ACC112 (cell line): ENCODE data around the gene TBL1XR1.
A peak's percentile ranks its signal among the peaks of the same experiment; 100 is the strongest.

Experiments used
- H2AFZ ChIP-seq: fragments of 200-600 bp; sonication (generic); one replicate; pipeline ENCODE4 v1.6.0; 2017; ENCODE audit warnings: antibody characterized with exemption, low read length; ENCODE audit not compliant: unreplicated experiment
- H3K27ac ChIP-seq: fragments of 200-600 bp; sonication (generic); 2 replicates; pipeline ENCODE4 v1.5.1; 2014; ENCODE audit warnings: low read depth, mild to moderate bottlenecking, antibody characterized with exemption, low read length, moderate library complexity
- H3K27me3 ChIP-seq: fragments of 200-600 bp; sonication (generic); 2 replicates; pipeline ENCODE4 v1.6.1; 2014; ENCODE audit warnings: mild to moderate bottlenecking, antibody characterized with exemption, low read length, moderate library complexity, mixed read lengths; ENCODE audit not compliant: insufficient read depth
- H3K36me3 ChIP-seq: fragments of 200-600 bp; sonication (generic); 2 replicates; pipeline ENCODE4 v1.6.1; 2016; ENCODE audit warnings: mild to moderate bottlenecking, antibody characterized with exemption, low read length, moderate library complexity, mixed read lengths; ENCODE audit not compliant: insufficient read depth
- H3K4me1 ChIP-seq: fragments of 200-600 bp; sonication (generic); one replicate; pipeline ENCODE4 v1.6.1; 2016; ENCODE audit warnings: low read length, mixed read lengths; ENCODE audit not compliant: insufficient read depth, unreplicated experiment, control insufficient read depth
- H3K4me3 ChIP-seq: fragments of 200-600 bp; sonication (generic); 2 replicates; pipeline ENCODE4 v1.5.1; 2014; ENCODE audit warnings: mild to moderate bottlenecking, low read depth, low read length
- H3K79me2 ChIP-seq: fragments of 200-600 bp; sonication (generic); one replicate; pipeline ENCODE4 v1.6.0; 2016; ENCODE audit warnings: low read length; ENCODE audit not compliant: control insufficient read depth, unreplicated experiment, insufficient read depth

The TBL1XR1 gene

DNA sequence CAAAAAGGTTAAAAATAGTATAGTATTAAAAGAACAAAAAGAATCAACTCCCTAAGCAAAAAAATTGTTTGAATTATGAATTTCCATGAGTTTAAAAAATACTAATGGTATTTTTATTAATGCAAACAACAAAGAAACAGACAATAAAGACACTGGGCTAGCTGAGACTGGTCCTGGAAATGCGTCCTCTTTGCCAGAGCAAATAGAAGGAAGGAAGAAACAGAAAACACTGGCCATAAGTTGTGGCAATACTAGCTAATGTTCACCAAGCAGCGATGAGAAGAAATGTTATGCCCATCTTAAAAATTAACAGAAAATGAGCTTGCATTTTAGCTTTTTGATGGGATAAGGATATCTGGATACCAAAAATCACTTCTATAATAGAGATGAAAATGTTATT, 88.6 kb downstream of the TBL1XR1 start:
- Histone ChIP-seq H2AFZ (no peak overlapping the region), H3K27ac (no peak overlapping the region), H3K4me1 (no peaks in the 10 kb centered on the region), H3K79me2 (peaks cover 93% of the 10 kb centered on the region), H3K4me3 (no peak overlapping the region), H3K27me3 (no peaks in the 10 kb centered on the region), H3K36me3 (no peaks in the 10 kb centered on the region)

DNA sequence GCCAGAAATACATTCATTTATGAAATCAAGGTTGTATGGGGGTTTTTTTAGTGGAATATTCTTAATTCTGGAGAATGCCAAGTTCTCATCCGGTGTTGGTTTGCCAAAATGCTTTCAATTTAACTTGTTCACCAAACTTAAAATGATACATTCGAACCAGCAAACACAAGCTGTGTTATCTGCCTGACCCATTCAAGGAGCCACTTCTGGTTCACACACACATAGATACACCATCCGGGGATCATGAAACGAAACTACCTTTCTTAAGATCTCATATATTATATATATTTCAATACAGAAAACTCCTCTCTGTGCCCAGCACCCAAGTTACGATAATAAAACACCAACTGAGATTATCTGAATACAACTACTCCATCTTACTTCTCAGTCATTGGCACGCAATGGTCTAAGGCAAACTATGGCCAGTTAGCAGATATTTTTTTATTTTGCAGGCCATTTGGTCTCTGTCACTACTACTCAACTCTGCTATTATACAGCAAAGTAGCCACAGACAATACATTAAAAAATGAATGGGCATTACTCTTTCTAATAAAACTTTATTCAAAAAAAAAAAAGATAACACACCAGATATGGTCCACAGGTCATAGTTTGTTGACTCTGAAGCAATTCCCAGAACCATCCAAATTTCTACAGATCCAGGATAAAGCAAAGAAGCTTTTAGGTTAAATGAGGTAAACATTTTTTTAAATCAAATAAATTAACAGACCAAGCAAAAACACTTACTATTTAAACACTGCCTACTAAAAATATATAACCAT, 89.6 kb downstream of the TBL1XR1 start:
- no peaks in the 10 kb centered on the region for H3K4me1 ChIP-seq
- 0 out of 2 replicates have a peak overlapping the region, but pooled peaks have one; percentile 2 for H3K27ac ChIP-seq
- no peaks in the 10 kb centered on the region for H3K27me3 ChIP-seq
- H3K79me2 ChIP-seq = peaks cover 91% of the 10 kb centered on the region
- no peak overlapping the region for H2AFZ ChIP-seq
- H3K36me3 ChIP-seq = no peaks in the 10 kb centered on the region
- no peak overlapping the region for H3K4me3 ChIP-seq

DNA sequence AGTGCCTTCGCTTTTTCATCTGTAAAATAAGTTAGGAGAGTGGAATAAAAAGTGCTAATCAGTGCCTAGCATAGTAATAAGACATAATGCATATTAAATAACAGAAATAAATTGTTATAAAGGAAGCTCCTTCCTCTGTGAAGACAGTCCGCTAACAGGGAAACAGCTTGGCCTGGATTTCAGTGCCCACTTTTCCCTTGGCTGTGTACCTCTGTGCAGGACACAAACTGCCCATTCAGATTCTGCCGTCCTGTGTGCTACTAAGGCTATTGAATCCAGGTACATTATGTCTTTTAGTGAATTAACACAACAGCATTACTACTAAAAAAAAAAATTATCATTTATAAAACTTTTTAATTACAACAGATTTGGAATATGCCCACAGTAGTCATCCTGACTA, 90.7 kb downstream of the TBL1XR1 start:
- no peak overlapping the region for H3K27ac ChIP-seq
- H3K79me2 ChIP-seq = peaks cover 92% of the 10 kb centered on the region
- H3K27me3 ChIP-seq = no peaks in the 10 kb centered on the region
- no peak overlapping the region for H3K4me3 ChIP-seq
- no peaks in the 10 kb centered on the region for H3K4me1 ChIP-seq
- H3K36me3 ChIP-seq = 0 out of 2 replicates have a peak, but pooled peaks cover 3% of the 10 kb centered on the region
- H2AFZ ChIP-seq = no peak overlapping the region

- Histone ChIP-seq H3K36me3 (0 out of 2 replicates have a peak, but pooled peaks cover 3% of the 10 kb centered on the region), H3K79me2 (peaks cover 92% of the 10 kb centered on the region), H3K4me3 (no peak overlapping the region)
These were observed 91.1 kb downstream of the TBL1XR1 start for GRCh38 chr3:177106184-177106583.

GRCh38 chr3:177105623-177106022, 91.7 kb downstream of the TBL1XR1 start:
- Histone ChIP-seq H3K36me3 (0 out of 2 replicates have a peak, but pooled peaks cover 3% of the 10 kb centered on the region), H3K4me1 (no peaks in the 10 kb centered on the region), H3K27me3 (no peaks in the 10 kb centered on the region), H3K27ac (no peak overlapping the region), H3K79me2 (peaks cover 92% of the 10 kb centered on the region), H3K4me3 (no peak overlapping the region), H2AFZ (no peak overlapping the region)

More at GRCh38 chr3:177106184-177106583, 91.1 kb downstream of the TBL1XR1 start:
- Histone ChIP-seq H2AFZ (no peak overlapping the region), H3K4me1 (no peaks in the 10 kb centered on the region), H3K27ac (no peak overlapping the region), H3K27me3 (no peaks in the 10 kb centered on the region)

DNA sequence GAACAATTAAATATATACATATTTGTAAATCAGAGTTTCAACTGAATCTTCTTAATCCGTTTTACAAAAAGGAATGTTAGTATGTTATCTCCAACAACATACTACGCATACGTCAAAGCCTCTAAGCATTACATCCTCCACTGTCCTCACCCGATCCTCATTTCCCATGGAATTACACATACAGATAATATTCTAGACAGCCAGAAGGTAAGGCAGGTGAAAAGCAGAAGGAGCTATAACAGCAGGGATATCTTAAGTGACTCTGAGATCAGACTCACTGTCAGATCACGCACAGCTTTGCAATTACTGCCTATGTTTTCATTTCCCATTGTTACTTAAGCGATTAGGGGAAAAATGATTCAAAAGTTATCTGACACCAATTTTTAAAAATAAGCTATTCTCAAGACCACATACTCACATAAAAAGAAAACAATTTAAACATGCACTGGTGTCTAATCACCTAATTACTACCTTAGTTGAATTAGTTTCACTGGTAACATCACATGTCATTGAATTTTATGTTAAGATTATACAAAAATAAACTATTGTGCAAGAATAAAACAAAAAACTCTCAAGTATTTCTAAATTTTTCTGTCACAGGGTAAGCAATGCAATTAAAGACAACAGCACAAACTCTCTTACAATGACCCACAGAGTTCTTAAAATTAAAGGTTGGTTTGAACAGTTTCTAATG, 92.8 kb downstream of the TBL1XR1 start:
- Histone ChIP-seq H2AFZ (no peak overlapping the region), H3K4me1 (no peaks in the 10 kb centered on the region), H3K27me3 (no peaks in the 10 kb centered on the region), H3K27ac (no peak overlapping the region), H3K4me3 (no peak overlapping the region), H3K79me2 (peaks cover 91% of the 10 kb centered on the region), H3K36me3 (0 out of 2 replicates have a peak, but pooled peaks cover 3% of the 10 kb centered on the region)

GRCh38 chr3:177102553-177102952, 94.7 kb downstream of the TBL1XR1 start:
- no peak overlapping the region for H3K4me3 ChIP-seq
- H2AFZ ChIP-seq = no peak overlapping the region
- H3K27me3 ChIP-seq = no peaks in the 10 kb centered on the region
- peaks cover 89% of the 10 kb centered on the region for H3K79me2 ChIP-seq
- H3K4me1 ChIP-seq = no peaks in the 10 kb centered on the region
- H3K36me3 ChIP-seq = peaks cover 5% of the 10 kb centered on the region; the same call in 1 of the 2 replicates
- no peak overlapping the region for H3K27ac ChIP-seq

DNA sequence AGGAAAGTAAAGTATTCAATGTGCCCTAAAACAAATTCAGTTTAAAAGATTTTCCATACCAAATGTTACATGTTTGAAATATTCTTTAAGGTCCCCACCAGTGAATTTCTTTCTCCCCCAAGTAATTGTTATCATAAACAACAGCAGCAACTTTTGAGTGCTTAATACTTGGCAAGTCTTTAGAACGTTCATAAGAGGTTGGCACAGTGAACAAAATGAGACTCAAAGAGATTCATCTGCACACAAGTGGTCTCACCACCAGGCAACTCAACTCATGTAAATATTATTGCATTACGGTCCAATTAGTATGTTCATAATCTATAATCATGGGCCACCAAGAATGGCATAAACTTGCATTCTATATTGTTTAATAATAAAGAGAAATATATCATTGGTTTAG, 98.7 kb downstream of the TBL1XR1 start:
- peaks cover 91% of the 10 kb centered on the region for H3K79me2 ChIP-seq
- peaks cover 14% of the 10 kb centered on the region for H3K36me3 ChIP-seq
- no peaks in the 10 kb centered on the region for H3K4me1 ChIP-seq
- no peak overlapping the region for H2AFZ ChIP-seq
- no peaks in the 10 kb centered on the region for H3K27me3 ChIP-seq
- no peak overlapping the region for H3K4me3 ChIP-seq
- no peak overlapping the region for H3K27ac ChIP-seq

DNA sequence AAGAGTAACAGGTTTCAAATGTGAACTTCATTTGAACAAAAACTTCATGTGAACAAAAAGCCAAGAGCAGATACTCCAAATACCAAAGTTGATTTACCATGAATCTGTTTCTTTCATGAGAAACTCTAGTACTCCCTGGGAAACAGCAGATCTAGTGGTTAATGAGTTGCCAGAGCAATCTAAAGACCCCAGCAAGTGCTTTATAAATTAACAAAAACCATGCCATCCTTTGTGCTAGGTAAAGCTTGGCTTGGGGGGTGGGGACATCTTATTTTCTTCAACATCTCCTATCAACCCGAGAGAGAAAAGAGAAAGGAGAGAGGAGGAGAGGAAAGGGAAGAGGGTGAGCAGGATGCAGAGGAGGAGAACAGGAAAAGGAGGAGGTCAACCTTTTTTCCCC, 100.7 kb downstream of the TBL1XR1 start:
- Histone ChIP-seq H3K27me3 (no peaks in the 10 kb centered on the region), H3K36me3 (peaks cover 18% of the 10 kb centered on the region), H2AFZ (no peak overlapping the region), H3K4me1 (no peaks in the 10 kb centered on the region), H3K27ac (no peak overlapping the region), H3K4me3 (no peak overlapping the region), H3K79me2 (peaks cover 91% of the 10 kb centered on the region)

DNA sequence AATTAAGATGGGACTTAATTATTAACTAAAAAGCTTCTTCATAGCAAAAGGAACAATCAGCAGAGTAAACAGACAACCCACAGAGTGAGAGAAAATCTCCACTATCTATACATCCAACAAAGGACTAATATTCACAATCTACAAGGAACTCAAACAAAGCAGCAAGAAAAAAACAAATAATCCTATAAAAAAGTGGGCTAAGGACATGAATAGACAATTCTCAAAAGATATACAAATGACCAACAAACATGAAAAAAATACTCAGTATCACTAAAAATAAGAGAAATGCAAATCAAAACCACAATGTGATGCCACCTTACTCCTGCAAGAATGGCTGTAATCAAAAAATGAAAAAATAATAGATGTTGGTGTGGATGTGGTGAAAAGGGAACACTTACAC, 103.3 kb downstream of the TBL1XR1 start:
- Histone ChIP-seq H3K79me2 (peaks cover 87% of the 10 kb centered on the region), H3K36me3 (peaks cover 18% of the 10 kb centered on the region), H3K4me1 (no peaks in the 10 kb centered on the region), H2AFZ (no peak overlapping the region), H3K27ac (no peak overlapping the region), H3K4me3 (no peak overlapping the region), H3K27me3 (no peaks in the 10 kb centered on the region)

- Histone ChIP-seq H3K4me3 (no peak overlapping the region), H3K4me1 (no peaks in the 10 kb centered on the region), H3K27ac (no peak overlapping the region), H3K36me3 (peaks cover 13% of the 10 kb centered on the region; the same call in 1 of the 2 replicates), H3K27me3 (no peaks in the 10 kb centered on the region), H2AFZ (no peak overlapping the region), H3K79me2 (peaks cover 88% of the 10 kb centered on the region)
These were observed 107.4 kb downstream of the TBL1XR1 start for GRCh38 chr3:177089901-177090300.
